Peyer's patch (tissue), 4 donors: ENCODE results near the gene MAP3K9. TPM values are rescaled to one million over a fixed set of nuclear protein-coding genes. Genes with fewer than 3 reads are reported as not detected.
A peak's percentile ranks its signal among the peaks of the same experiment; 100 is the strongest.

Experiments
- DNase-seq, 3 donors: peaks; one replicate each; pipeline ENCODE4 v3.0.0-alpha.2; 2017 to 2019
- H3K27ac ChIP-seq, 4 donors: fragments of 200-600 bp; sonication (generic); one replicate each; pipeline ENCODE4 v1.5.1; 2016 to 2019
- H3K27me3 ChIP-seq, 2 donors: fragments of 200-600 bp; sonication (generic); one replicate each; pipeline ENCODE4 v1.5.1; 2019
- H3K36me3 ChIP-seq, 3 donors: fragments of 200-600 bp; sonication (generic); one replicate each; pipeline ENCODE4 v1.5.1; 2016 to 2019
- H3K4me1 ChIP-seq, 4 donors: fragments of 200-600 bp; sonication (generic); one replicate each; pipeline ENCODE4 v1.5.1; 2016 to 2019
- H3K4me3 ChIP-seq, 4 donors: fragments of 200-600 bp; sonication (generic); 1 replicate in 3 of 4; 2 replicates in 1 of 4; pipeline ENCODE4 v1.5.1; 2016 to 2019; ENCODE audit warnings: mild to moderate bottlenecking in 1 of 4
- H3K9me3 ChIP-seq, 4 donors: fragments of 200-600 bp; sonication (generic); one replicate each; pipeline ENCODE4 v1.5.1; 2016 to 2019; ENCODE audit warnings: mild to moderate bottlenecking in 1 of 4
- CTCF ChIP-seq, 6 experiments: fragments of 450-650 bp in 4 of 6; fragments of 200-600 bp in 2 of 6; sonication (generic) in 1 of 6; IDR thresholded peaks; one replicate each; pipeline ENCODE4 v1.5.1; 2017 to 2019; ENCODE audit warnings: antibody characterized with exemption in 6 of 6, mild to moderate bottlenecking in 3 of 6, moderate library complexity in 1 of 6
- POLR2A ChIP-seq, 2 donors: fragments of 450-650 bp; IDR thresholded peaks; one replicate each; pipeline ENCODE4 v1.5.1; 2017; ENCODE audit warnings: antibody characterized with exemption in 2 of 2, mild to moderate bottlenecking in 2 of 2, moderate library complexity in 2 of 2
- total RNA-seq, 4 donors: library from RNA; depleted of rRNA; stranded (reverse); fragments of >200 nt; gene quantifications; one replicate each; pipeline ENCODE4 v1.1.0, GENCODE V29; 2016

The MAP3K9 gene
- total RNA-seq, 4 donors from 2014 or later: 8.6 to 14.0 (median 12.0) TPM

DNA sequence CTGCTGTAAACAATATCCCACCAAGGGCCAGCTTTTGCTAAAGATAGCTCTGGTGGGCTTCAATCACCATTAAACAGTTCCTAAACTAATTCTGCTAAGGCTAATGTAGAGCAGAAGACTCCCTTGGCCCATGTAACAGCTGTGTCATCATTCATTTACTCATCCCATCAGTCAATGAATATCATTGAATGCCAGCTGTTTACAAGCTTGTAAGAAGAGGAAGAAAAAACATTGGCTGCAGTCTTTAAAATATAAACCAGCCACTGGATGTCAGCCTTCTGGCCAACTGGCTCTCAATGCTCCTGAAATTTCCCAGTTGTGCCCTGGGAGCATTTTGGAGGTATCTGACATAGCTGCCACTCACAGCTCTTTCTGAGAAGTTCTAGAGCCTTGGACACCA, 18.0 kb upstream of the MAP3K9 start:
- Histone ChIP-seq H3K4me1 (peaks cover 0 to 18% (median 2%) of the 10 kb centered on the region in 4 donors), H3K4me3 (no peak overlapping the region), H3K27me3 (no peaks in the 10 kb centered on the region), H3K36me3 (no peaks in the 10 kb centered on the region), H3K9me3 (no peaks in the 10 kb centered on the region), H3K27ac (peak overlapping the region in 2 of 4 donors; percentile 51 to 74)
- no peak for DNase-seq
- no peak for TF ChIP-seq POLR2A (IDR thresholded peaks at IDR 0.05)
- no peak for TF ChIP-seq CTCF (IDR thresholded peaks at IDR 0.05)

GRCh38 chr14:70823281-70823680, 14.0 kb upstream of the MAP3K9 start:
- no peaks in the 10 kb centered on the region for H3K27me3 ChIP-seq
- TF ChIP-seq POLR2A (IDR thresholded peaks at IDR 0.05) (no peak), CTCF (IDR thresholded peaks at IDR 0.05) (no peak)
- DNase-seq: no peak
- no peak overlapping the region for H3K27ac ChIP-seq
- no peak overlapping the region for H3K4me3 ChIP-seq
- no peaks in the 10 kb centered on the region for H3K36me3 ChIP-seq
- no peaks in the 10 kb centered on the region for H3K9me3 ChIP-seq
- peaks cover 0 to 16% (median 5%) of the 10 kb centered on the region in 4 donors for H3K4me1 ChIP-seq

DNA sequence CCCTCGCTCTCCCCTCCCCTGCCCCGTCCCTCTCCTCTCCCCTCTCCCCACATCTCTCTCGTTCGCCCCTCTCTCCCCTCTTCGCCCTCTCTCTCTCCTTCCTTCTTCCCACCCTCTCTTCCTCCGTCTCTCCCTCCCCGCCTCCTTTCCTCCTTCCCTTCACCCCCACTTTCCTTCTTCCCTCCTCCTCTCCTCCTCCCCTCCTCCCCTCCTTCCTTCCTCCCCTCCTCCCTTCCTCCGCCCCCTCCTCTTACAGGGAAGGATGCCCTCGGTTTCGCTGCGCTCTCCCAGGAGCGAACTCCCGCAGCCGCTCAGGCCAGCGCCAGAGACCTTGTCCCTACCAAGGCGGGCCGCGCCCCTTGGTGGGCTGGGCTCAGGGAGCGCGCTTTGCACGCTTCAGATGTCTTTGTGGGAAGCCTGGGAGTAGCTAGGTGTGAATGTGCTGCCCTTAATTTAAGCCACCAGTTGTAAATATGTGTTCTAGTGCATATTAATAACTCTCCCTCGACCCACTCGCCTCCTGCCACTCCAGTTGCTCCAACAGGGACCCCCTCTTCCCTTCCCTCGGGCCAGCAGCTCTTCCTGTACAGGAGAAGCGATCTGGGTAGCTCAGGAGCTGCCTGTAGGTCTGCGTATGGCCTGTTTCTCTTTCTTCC, 13.3 kb upstream of the MAP3K9 start:
- TF ChIP-seq POLR2A (IDR thresholded peaks at IDR 0.05) (peak in 1 of 2 donors; percentile 42), CTCF (IDR thresholded peaks at IDR 0.05) (no peak)
- DNase-seq: peak in 2 of 3 donors; percentile 72 to 81
- Histone ChIP-seq H3K4me3 (peak overlapping the region; percentile 50 to 80 (median 66)), H3K36me3 (no peaks in the 10 kb centered on the region), H3K9me3 (no peaks in the 10 kb centered on the region), H3K27ac (peak overlapping the region in 2 of 4 donors; percentile 12 to 20), H3K27me3 (no peaks in the 10 kb centered on the region), H3K4me1 (peaks cover 0 to 14% (median 5%) of the 10 kb centered on the region in 4 donors)

- Histone ChIP-seq H3K27ac (peak overlapping the region; percentile 12 to 60 (median 17)), H3K4me1 (peaks cover 0 to 12% (median 5%) of the 10 kb centered on the region in 4 donors), H3K36me3 (no peaks in the 10 kb centered on the region), H3K4me3 (peak overlapping the region; percentile 50 to 80 (median 66)), H3K9me3 (no peaks in the 10 kb centered on the region), H3K27me3 (no peaks in the 10 kb centered on the region)
- peak in 1 of 2 donors; percentile 21 for TF ChIP-seq POLR2A (IDR thresholded peaks at IDR 0.05)
- no peak for TF ChIP-seq CTCF (IDR thresholded peaks at IDR 0.05)
- DNase-seq: peak; percentile 37 to 78 (median 75)
Measured at GRCh38 chr14:70821584-70822529, 12.5 kb upstream of the MAP3K9 start.

- H3K9me3 ChIP-seq: no peaks in the 10 kb centered on the region
- no peak overlapping the region for H3K27ac ChIP-seq
- TF ChIP-seq CTCF (IDR thresholded peaks at IDR 0.05) (no peak), POLR2A (IDR thresholded peaks at IDR 0.05) (no peak)
- no peak for DNase-seq
- peaks cover 0 to under 1% (median 0%) of the 10 kb centered on the region in 4 donors for H3K4me1 ChIP-seq
- H3K4me3 ChIP-seq: no peak overlapping the region
- no peaks in the 10 kb centered on the region for H3K27me3 ChIP-seq
- no peaks in the 10 kb centered on the region for H3K36me3 ChIP-seq
Measured at GRCh38 chr14:70816525-70816924, 7.2 kb upstream of the MAP3K9 start.
